GM18519 (cell line): ENCODE results near the gene TMEM176A.
"Not testable (repeated sequence)": the region's sequence is repeated elsewhere in the genome, so short reads cannot be mapped to it uniquely, and the experiment has no call there.

Experiments
- ATAC-seq: cut with Tn5 transposase; IDR thresholded peaks from one replicate; pipeline ENCODE4 v1.9.1; 2021; ENCODE audit warnings: mild to moderate bottlenecking, moderate library complexity; ENCODE audit not compliant: unreplicated experiment, low FRiP score

TMEM176A gene

DNA sequence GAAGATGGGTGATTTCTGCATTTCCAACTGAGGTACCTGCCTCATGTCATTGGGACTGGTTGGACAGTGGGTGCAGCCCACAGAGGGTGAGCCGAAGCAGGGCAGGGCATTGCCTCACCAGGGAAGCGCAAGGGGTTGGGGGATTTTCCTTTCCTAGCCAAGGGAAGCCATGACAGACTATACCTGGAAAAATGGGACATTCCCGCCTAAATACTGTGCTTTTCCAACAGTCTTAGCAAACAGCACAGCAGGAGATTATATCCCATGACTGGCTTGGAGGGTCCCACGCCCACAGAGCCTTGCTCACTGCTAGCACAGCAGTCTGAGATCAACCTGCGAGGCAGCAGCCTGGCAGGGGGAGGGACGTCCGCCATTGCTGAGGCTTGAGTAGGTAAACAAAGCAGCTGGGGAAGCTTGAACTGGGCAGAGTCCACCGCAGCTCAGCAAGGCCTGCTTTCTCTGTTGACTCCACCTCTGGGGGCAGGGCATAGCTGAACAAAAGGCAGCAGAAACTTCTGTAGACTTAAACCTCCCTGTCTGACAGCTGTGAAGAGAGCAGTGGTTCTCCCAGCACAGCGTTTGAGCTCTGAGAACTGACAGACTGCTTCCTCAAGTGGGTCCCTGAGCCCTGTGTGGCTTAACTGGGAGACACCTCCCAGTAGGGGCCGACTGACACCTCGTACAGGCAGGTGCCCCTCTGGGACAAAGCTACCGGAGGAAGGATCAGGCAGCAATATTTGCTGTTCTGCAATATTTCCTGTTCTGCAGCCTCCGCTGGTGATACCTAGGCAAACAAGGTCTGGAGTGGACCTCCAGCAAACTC is 7.3 kb downstream of the TMEM176A start:
- ATAC-seq: not testable (repeated sequence)

- ATAC-seq: no peak
Measured at GRCh38 chr7:150814328-150815001, 13.9 kb downstream of the TMEM176A start.

- no peak for ATAC-seq
Measured at GRCh38 chr7:150818971-150819370, 18.4 kb downstream of the TMEM176A start.

- no peak for ATAC-seq
Measured at GRCh38 chr7:150820148-150820547, 19.6 kb downstream of the TMEM176A start.

DNA sequence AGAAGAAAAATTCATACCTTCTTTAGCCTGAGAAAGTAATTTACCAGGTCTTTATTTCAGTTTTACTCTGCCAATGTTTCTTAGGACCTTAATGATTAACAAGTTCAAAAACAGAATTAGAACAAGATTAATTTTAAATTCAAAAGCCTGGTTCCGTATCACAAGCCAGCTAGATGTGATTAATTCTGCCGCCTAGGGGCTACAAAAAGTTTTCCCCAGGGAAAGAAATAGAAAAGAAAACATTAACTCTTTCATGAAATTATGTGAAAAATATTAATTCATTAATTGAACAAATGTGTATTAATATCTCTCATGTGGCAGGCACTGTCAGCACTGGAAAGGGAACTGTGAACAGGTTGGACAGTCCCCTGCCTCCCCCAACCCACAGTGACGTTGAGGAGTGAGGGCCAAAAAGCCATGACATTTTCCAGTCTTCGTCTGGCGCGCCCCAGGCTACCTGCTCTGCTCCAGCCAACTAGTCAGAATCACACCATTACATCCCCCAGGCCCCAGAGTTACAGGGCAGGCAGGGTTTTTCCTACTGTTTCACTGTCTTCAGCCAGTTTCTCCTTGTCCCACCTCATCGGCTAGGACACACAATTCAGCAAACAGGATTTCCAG is 20.1 kb downstream of the TMEM176A start:
- no peak for ATAC-seq

DNA sequence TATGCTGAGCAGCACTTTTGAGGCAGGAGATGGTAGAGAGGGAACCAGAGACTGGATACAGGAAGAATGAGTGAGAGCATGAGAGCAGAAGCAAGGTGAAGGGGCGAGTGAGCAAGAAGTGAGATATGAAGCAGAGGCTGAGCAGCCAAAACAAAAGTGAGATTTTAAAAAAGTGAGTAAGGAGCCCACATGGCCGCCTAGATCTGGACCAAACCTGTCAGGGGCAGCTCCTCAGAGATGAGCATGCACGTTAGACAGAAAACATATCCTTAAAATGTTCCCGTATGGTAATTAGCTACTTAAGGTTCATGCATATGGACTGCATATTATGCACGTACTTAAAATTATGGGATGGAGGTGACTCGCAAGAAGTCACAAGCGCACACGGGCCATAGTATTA is 22.5 kb downstream of the TMEM176A start:
- no peak for ATAC-seq

DNA sequence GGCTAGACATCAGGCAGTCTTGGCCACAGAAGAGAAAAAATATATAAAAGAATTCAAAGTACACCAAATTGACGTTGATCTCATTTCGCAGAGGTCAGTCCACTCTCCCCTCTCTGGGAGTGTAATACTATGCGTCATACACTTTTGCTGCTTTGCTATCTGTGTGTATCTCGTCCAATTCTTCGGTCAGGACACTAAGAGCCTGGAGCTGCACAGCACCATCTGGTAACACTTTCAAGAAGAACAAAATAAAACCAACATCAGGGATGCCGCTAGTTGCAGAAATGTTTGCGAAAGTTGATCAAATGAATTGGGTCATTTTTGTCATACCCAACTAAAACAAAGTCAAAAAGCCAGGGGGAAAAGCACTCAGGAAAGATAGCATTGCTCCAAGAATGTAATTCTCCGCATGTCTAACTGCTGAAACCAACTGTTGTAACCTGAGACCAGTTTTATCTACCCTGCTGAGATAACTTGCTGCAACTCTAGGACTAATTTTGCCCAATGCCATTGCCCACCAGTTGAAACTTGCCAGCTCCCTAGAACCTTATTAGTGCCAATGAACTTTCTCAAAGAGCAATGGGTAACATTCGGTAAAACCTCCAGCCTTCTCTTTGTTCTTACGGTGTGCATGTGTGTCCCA is 23.0 kb downstream of the TMEM176A start:
- no peak for ATAC-seq

GRCh38 chr7:150824379-150825177 is 24.0 kb downstream of the TMEM176A start:
- no peak for ATAC-seq

DNA sequence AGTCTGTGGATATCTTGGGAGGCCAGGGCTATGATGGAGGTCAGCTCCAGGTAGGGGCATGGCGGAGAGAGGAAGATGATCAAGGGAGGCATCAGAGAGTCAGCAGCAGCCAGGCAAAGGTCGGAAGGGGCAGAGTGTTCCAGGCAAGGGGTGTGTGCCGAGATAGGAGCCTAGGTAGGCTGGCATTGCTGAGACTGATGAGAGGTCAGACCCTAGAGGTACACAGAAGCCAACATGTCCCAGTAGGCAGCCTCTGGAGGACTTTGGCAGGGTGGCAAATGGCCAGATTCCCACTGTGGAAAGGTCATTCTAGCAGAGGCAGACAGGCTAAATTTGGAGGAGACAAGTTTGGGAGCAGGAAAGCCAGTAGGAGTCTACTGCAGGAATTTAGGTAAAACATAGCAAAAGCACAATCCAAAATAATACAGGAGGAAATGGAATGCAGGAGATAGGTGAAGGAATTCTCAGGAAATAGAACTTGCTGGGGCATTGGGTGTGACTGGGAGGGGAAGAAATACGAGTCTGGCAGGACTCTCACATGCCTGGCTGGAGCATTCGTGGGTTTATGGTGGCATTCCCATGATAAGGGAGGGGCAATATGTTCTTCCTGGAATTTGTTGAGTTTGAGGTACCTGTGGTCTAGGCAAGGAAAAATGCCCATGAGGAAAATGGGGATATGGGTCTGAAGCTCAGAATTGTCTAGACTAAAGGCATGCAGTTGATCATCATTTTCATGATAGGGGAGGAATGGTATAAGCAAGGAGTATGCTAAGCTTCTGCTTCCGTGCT is 25.7 kb downstream of the TMEM176A start:
- no peak for ATAC-seq

GRCh38 chr7:150828384-150828783 is 27.8 kb downstream of the TMEM176A start:
- no peak for ATAC-seq

DNA sequence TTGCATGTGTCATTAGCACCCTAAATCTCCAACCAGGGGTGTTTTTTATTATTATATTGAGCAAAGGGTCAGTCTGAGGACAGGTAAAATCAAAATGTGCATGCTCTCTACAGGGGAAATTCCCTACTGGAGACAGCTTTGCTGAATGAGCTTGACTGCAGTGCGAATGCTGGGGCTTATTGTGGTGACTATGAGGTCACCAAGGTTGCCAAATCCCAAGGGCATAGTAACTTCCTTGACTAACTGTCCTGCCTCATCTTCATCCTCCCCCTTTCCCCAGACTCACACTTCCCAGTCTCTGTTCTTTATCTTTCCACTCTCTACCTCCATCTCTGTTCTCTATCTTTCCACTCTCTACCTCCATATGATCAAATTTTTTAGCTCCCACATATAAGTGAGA is 28.9 kb downstream of the TMEM176A start:
- no peak for ATAC-seq

GRCh38 chr7:150830937-150831336 is 30.4 kb downstream of the TMEM176A start:
- ATAC-seq: no peak

DNA sequence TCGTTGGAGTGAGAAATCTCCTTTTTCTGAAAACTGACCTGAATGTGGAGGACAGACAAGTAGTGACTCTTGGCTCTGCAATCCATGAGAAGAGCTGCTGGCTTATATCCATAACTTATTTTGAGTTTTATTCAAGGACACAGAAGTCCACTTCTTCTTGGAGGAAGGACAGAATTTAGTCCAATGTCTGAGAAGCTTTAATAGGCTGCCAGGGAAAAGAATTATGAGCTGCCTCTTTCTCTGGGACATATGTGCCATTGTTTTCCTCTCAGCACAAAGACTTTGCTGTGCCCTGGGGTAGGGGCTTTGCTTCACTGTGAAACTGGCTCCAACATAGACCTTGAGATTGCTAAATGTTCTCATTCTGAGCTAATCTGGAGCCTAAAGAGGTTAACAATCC is 31.3 kb downstream of the TMEM176A start:
- no peak for ATAC-seq

DNA sequence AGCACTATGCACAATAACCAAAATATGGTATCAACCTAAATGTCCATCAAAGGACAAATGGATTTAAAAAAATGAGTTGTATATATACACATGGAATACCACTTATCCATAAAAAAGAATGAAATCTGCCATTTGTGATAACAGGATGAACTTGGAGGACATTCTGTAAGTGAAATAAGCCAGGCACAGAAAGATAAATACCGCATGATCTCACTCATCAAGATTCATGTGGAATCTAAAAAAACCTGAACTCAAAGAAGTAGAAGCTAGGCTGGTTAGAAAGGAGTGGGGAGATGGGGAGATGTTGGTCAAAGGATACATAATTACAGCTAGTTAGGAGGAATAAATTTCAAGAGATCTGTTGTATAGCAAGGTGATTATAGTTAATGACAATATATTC is 34.5 kb downstream of the TMEM176A start:
- ATAC-seq: no peak

- no peak for ATAC-seq
Measured at GRCh38 chr7:150835702-150836280, 35.2 kb downstream of the TMEM176A start.

- ATAC-seq: no peak
Measured at GRCh38 chr7:150838965-150839650, 38.5 kb downstream of the TMEM176A start.

GRCh38 chr7:150842018-150842417 is 41.4 kb downstream of the TMEM176A start:
- ATAC-seq: no peak

GRCh38 chr7:150842716-150843115 is 42.1 kb downstream of the TMEM176A start:
- no peak for ATAC-seq
